Fibroblast of upper back skin (primary cell): ENCODE data around the gene GLDC.
A peak's percentile ranks its signal among the peaks of the same experiment; 100 is the strongest.
"Not testable (repeated sequence)": the region's sequence is repeated elsewhere in the genome, so short reads cannot be mapped to it uniquely, and the experiment has no call there.

Experiments
- DNase-seq: peaks from one replicate; pipeline ENCODE4 v3.0.0-alpha.2; 2013

The GLDC gene

DNA sequence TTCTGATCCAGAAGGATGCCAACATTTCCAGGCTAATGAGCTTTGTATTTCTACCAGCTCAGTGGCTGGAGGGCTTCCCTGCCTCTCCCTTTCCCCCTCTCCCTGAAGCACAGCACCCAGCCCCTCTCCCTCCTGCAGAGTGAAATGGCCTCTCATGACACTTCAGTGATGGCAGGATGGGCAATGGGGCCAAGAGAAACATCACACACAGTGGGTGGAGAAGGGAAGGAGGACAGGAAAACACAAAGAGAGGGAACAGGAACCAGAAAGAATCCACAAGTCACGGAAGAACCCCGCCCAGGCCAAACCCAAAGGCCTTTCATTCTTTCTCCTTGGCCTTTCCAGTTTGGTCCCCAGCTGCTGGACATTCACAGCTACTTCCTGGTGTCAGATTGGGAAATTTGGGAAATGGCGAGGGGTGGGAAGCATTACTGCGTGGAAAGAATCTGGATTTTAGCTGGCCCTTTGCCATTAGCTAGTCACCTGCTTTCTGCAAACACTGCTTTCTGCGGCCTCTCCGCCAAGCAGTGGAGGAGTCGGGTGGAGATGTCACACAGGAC, 82.6 kb downstream of the GLDC start:
- DNase-seq, result no peak

DNA sequence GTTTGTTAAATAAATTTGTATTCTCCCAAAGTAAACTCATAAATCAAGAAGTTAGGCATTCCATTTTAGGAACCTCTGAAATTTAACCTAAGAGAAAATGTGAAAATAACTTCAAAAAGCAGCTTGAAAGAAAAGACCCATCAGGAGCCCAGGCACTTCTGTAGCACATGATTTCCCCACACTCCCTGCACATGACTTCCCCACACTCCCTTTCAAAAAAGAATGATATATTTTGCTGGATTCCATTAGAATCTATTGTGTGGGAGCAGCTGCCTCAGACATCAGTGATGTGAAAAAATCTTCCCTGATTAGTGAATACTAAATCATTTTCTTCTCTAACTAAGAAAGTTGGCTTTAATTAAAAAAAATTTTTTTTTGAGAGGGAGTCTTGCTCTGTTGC, 83.3 kb downstream of the GLDC start:
- no peak for DNase-seq

DNA sequence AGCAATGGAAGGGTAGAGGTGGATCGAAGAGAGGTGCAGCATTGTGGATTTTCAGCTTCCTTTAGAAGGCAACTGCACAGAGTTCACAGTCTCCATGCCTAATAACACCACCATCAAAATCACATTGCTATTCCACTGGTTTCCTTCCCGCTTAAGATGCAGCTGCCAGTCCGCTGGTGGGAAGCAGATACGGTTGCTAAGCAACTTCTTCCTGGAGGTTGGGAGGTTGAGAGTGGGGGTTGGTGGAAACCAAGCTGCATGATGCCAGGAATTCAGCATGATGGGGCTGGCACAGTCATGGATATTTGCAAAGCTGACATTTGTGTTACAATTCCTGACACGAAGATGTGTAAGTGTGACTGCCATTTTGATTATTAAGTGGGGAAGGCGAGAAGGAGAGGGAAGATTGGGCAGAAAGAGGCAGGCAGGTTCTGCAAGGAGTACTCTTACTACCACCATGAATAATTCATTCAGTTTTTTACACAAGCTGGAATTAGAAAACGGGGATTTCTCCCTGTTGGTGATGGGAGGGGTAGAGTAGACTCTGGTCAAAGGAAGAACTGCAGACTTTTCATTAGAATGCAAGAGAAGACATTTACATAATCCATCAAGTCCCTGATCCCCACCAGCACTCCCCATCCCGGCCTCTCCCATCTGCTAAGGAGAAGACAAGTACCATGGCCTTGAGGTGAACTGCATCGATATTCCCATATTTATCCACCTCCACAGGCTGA, 87.5 kb downstream of the GLDC start:
- no peak for DNase-seq

DNA sequence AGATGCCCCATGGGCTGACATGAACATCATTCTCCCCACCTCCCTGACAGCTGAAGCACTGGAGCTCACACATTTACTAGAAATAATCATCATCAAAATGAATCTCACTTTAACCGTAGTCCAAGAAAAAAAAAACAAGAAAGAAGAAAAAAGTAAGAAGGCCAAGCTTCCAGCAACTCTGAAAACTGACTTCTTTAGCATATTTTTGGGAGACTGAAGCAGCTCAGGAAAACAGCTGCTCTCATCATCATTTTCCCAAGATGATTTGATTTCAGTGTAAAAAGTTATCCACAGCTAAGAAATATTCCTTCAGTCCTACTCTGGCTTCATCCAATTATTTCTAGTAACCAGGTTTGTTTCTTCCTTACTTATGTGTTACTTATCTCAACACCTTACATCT, 91.7 kb downstream of the GLDC start:
- no peak for DNase-seq

DNA sequence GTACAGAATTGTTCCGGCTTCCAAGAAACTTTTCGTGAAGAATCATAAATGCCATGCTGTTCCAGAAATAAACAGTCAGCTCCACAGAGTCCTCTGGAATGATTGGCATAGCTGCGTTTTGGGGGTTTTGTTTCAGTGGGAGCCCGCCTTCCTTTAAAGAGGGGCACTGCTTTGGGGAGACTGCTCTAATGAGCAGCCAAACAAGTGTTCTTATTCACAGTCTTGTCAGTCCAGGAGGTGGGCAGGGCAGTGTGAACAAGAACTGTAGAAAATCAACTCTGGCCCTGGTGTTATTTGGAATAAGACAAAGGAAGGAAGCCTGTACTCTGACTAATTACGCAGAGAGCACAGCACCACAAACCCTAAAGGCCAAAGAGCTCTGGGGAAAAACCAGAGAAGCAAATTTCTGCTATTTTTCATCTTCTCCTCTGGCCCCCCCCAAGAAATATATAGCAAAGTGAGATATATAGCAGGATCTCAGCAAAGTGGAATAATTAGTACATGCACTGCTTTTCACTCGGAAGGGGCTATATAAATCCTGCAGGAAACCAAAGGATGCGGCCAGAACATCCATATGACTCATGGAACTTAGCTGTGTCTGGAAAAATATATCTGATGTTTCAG, 92.9 kb downstream of the GLDC start:
- no peak for DNase-seq

DNA sequence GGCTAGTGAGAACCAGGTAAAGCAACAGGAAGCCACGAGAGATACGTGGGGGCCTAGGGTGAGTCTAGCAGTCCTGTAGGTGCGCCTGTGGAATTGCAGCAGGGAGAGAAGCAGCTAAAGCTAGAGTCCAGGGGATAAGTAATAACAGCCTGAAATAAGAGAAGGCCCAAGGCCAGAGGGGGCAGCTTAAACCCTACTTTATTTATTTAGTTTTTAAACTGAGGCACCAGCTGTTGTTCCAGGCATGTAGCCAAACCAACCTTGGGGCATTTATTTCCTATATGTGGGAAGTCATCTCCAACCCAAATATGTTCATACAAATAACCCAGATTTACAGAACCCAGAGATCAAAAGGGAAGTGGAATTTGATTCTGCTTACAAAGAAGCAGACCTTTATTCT, 93.5 kb downstream of the GLDC start:
- peak; percentile 65 for DNase-seq

DNA sequence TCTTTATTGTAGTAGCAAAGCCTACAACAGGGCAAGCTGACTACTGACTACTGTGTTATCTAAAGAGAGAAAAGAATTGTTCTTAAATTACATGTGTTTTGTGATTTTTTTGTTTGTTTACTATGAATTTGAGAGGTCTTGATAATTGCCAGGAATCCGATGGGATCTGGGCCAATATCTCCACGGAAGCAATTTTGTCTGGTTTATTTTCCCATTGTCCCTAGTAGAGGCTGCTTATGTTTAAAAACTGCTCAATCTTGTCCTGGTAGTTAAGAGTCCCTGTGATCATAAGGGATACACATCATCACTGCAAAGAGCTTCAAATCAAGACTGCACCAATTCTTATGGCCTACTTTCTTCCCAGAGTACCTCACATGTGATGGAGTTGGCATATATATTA, 94.4 kb downstream of the GLDC start:
- no peak for DNase-seq

DNA sequence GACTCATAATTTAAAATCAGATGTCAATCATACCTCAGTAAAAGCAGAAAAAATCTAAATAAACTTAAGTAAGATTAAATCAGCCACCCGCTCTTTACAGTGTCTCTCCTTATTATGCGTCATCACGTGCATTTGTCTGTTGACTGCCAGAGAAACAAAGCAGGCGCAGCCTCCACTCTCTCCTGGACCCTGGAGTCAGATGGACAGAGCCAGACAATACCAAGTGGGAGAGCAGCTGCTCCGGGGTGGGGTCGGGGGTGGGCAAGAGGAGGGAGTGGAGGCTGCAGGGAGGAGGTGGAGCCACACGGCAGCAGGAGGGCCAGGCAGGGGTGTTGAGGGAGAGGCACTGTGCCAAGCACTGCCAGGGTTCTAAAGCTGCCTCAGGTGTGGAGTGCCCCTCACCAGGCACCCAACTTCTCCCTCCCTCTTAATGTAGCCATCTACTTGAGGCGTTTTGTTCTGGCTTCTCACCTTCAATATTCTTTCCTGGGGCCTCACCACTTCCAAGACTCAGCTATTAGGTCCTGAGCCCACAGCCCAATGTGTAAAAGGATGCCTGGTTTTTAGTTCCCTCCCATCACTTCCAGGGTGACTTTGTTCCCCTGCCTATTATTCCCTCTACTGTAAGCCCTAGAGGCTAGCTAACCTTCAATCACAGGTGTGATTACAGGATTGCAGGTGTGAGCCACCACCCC, 96.3 kb downstream of the GLDC start:
- no peak for DNase-seq

DNA sequence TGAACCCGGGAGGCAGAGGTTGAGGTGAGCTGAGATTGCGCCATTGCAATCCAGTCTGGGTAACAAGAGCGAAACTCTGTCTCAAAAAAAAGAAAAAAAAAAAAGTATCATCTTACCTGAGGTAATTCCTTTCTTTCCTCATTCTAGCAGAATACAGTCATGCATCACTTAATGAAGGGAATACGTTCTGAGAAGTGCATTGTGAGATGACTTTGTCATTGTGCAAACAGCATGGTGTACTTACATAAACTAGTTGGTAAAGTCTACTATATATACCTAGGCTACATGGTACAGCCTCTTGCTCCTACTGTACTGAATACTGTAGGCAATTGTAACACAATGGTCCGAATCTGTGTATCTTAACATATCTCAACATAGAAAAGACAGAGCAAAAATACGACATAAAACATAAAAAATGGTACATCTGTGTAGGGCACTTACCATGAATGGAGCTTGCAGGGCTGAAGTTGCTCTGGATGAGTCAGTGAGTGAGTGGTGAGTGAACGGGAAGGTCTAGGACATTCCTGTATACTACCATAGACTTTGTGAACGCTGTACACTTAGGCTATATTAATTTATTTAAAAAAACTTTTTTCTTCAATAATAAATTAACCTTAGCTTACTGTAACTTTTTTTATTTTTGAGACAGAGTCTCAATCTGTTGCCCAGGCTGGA, 100.4 kb downstream of the GLDC start:
- DNase-seq, result no peak

DNA sequence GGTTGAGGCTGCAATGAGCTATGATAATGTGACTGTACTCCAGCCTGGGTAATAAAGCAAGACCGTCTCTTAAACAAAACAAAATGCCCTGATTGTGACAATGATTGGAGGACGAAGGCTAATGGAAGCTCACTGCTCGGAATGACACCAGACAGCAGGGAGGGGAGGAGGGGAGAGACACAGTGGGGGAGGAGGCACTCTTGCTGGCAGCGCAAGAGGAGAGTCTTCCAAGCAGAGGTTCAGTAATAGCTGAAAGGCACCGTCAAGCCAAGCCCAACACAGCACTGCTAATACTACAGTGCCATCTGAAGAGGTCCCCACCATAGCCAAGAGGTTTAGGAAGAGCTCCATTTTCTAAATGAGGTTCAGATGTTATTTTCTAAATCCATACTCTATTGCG, 102.3 kb downstream of the GLDC start:
- no peak for DNase-seq

DNA sequence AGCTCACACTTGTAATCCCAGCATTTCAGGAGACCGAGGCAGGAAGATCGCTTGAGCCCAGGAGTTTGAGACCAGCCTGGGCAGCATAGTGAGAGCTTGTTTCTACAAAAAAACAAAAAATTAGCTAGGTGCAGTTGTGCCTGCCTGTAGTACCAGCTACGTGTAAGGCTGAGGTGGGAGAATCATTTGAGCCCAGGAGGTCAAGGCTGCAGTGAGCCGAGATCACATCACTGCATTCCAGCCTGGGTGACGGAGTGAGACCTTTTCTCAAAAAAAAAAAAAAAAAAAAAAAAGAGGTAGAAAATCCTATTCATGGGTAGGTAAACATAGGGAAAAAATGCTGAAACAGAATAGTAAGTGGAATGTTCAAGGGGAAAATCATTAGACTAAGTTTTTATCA, 102.9 kb downstream of the GLDC start:
- not testable (repeated sequence) for DNase-seq

DNA sequence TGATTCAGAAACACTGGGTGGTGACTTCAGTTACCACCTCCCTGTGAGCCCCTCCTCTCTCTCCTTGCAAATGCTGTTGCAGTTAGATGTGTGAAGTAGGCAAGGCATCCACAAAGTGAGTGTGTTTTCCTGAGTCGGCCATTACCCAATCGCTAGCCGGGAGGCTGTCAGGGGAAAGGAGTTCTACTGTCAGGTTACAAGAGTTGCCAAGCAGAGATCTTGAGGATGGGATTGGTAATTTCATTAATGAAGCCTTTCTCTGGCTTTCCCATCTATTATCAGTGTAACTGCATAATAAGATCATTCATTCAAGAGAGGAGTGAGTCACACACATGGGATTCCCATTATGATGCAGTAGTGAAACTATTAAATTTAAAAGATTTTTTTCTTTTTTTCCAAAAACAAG, 106.9 kb downstream of the GLDC start:
- no peak for DNase-seq

DNA sequence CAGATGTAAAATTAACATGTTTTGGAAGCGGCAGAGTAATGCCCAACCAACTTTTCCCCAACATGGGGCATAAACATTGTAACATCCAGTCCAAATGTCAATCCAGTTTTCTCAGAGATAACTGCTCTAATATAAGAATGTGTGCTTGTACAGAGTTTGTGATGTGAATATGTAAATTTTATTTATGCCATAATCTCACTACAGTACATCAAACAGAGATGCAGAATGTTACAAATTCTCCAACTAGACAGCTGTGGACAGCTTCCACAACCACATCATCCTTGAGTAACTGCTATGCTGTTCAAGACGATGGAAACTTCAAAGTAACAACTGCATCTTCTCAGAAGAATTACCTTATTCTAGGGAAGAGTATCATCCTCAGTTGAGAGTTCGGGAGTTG, 109.9 kb downstream of the GLDC start:
- no peak for DNase-seq

DNA sequence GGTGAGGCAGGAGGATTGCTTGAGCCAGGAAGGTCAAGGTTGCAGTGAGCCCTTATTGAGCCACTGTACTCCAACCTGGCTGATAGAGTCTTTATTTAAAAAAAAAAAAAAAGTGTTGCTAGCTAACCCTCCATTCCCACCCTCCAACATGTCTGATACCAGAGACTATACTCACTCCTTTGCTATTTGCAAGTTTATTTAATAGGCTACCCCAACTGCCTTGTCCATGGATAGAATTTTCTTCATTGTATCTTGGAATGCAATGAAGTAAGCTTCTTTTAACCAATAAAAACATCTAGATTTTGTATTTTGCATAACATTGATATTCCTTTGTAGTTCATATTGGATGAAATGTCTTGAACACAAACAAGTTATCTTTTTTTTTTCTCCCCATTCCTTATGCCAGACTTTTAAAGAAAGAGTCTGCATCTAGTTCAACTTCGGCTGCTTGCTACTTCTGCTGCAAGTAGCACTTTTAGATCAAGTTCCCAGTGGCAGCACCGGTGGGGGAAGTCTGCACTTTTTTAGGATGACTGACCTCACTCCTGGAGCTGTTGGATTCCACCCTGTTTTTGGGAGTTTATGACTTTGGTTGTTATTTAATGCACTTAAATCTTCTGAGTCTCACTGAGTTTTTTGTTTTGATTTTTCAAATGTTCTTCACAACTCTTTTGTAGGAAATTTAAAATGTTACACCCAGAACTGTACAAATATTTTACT, 120.0 kb downstream of the GLDC start:
- peak; percentile 34 for DNase-seq

DNA sequence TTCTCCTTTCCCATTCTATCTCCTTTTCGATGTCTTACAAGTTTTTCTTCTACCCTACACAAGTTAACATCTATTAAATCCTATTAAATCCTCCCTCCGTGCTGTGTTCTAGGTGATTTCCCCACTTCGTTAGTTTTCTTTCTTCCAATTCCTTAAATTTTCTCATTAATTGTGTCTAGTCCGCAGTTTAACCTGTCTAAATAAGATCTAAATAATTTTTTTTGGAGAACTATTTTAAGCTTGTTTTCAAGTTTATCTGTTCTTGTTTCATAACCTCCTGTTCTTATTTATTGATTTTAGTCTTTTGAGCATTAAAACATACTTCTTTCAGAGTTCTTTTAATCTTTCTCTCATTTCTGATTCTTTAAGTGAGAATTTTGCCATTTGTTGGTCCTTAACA, 123.3 kb downstream of the GLDC start:
- DNase-seq, result no peak

DNA sequence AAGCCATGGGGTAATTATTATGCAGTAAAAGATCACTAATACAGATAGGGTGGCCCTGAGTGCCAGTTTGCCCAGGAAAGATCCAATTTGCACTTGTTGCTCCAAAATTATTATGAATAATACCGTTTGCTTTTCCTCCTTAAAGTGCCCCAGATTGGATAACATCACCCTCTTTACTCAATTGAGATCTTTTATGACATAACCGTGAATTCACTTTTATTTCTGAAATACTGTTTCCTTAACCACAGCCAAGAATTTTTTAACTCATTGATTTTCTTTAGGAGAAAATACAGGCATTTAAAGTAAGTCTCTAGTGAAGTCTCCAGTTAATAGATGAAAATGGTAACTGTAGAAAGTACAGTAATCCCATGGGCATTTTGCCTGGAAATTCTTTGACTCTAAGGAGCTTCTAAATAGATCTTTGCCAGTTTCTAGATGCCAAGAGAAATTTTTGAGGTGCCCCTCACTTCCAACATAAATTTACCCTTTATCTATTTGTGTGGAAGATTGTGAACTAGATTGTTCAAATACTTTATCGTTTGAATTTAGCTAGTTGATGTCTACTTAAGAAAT, 133.4 kb downstream of the GLDC start:
- DNase-seq, result peak; percentile 32

DNA sequence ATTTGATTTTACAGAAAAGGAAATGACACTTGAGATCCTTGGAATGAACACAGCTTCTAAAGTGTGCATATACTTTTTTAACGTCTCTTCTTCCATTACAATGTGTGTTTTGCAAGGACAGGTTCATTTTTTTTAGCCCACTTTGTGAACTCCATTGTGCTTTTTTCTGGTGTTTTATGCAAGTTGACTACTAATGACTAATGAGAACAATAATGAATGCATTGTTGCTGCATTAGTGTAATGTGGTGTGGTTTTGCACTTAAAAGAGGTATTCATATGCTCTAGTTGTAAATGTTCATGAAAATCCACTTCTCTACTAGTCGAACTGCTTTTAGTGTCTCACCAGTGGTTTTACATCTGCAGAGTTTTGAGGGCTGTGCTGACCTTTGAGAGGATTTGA, 139.0 kb downstream of the GLDC start:
- peak; percentile 25 for DNase-seq

DNA sequence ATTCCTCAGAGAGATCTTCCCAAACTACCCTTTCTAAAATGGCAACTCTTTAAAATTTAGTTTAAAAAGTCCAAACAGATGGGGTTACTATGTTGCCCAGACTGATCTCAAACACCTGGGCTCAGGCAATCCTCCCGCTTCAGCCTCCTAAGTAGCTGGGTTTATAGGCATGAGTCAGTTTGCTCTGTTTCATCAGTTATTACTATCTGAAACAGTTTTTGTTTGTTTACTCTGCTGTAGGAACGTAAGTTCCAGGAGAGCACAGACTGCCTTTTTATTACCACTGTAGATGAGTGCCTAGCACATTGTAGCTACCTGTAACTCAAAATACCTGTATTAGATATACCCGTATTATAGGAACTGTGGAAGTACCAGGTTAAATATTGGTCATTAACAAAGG, 143.1 kb downstream of the GLDC start:
- no peak for DNase-seq

DNA sequence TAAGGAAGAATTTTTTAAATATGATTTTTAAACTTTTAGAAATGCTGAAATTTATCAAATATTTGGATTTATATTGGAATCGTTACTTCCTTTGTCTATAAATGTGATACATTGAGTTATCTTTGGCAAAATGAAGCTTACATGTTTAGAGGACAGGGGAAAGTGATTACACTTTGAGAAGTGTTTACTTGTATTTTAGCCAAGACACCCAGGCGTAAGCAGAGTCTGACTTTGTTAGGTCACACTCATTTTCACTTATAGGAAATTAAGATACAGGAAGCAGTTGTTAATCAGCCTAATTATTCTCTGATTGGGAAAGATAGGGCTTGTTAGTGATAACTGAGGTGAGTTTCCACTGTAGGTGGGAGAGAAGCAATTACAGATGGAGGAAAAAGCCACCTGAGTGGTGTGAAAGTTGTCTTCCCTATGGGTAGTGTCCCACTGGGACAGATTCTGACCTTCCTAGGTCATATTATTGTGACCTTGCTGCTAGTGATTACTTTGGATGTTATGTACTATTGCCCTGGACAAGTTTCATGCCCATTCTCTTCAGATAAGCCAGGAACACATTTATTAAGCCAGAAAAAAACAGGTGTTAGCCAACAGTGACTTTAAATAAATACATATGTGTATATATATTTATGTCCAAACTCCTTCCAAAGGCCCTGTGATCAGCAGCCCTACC, 143.9 kb downstream of the GLDC start:
- no peak for DNase-seq

DNA sequence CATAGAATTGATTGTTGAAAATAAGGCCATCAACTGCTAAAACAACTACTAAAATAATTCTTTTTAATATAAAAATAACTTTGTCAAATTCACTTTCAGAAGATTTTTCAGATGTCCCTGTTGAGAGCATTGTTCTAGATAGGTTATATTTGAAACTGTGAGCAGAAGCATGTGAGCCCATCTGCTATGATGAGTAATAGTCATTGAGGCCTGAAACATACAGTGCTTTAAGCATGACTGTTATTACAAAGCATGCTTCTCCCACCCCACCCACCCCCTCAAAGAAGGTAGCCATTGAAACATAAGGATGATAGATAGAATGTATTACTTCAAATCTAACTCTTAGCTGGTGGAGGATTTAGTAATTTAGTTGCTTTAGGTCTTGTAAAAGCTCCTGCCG, 146.5 kb downstream of the GLDC start:
- DNase-seq, result peak; percentile 59

DNA sequence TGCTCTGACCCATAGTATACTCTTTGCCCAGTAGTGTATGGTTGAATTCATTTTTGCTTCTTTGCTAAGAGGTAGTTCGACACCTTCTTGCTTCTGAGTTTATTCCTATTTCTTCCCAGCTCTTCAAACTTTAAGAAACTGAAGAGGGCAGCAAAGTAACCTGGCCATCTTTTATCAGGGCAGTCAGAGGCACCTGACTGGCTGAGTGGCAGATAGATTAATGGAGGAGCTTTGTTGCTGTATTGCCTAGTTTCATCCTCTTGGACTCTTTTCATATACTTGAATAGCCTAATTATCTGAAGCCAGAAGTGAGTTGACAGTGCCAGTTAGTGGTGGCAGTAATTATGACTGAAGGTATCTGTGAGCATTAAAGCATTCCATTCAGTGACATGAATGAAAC, 150.1 kb downstream of the GLDC start:
- DNase-seq, result no peak

DNA sequence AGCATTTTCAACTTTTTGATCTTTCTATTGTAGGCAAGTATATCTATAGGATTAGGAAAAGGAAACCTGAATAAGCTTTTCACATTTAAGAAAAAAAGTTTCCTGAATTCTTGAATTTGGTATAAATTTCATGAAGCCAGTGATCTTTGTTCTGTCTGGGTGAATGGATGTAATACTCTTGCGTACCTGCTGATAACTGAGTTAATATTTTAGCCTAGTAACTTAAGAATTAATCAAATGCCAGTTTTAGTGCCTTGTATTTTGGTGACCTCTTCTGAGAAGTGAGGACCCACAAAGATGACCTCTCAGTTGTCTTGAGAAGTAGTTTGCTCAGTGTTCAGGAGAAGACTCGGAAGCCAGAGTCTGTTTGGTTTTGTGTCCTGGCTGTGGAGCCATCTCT, 154.7 kb downstream of the GLDC start:
- no peak for DNase-seq
